K562 (cell line): ENCODE results near the gene CHST14. TPM values are rescaled to one million over a fixed set of nuclear protein-coding genes. Genes with fewer than 3 reads are reported as not detected.

Experiments
- ATAC-seq: fragments of 200-7000 bp; cut with Tn5 transposase; 3 replicates; pipeline ENCODE4 v1.9.1; 2020; ENCODE audit warnings: moderate library complexity
- BruUV-seq: library from RNA; stranded (reverse); fragments of 400-500 nt; replicated peaks from 2 replicates; lab custom pipeline; 2021; lab: Mats Ljungman, UMichigan
- CTCF ChIA-PET: fragments of 300-600 bp; formaldehyde crosslinking; extraction: SDS; loops from one replicate; lab custom pipeline; 2021; ENCODE audit warnings: low intra/inter-chr PET ratio; lab: Yijun Ruan, JAX
- POLR2A ChIA-PET: fragments of 300-600, 350-650 bp; sonication (Branson Sonifier 250); formaldehyde crosslinking; extraction: SDS; loops from one replicate; lab custom pipeline; 2021; ENCODE audit warnings: antibody characterized with exemption, inconsistent platforms; lab: Yijun Ruan, JAX
- DNase-seq, 4 experiments: peaks; one replicate each; pipeline versions ENCODE4 v3.0.0 to v3.0.0-alpha.2; 2011 to 2018; ENCODE audit warnings: low spot score in 3 of 4, mixed read lengths in 3 of 4; ENCODE audit errors: extremely low read depth in 1 of 4
- FAIRE-seq: peaks from 2 replicates; lab custom pipeline; 2011; peaks lifted over from hg19 to GRCh38; lab: Jason Lieb, UNC
- H2AFZ ChIP-seq: 2 replicates; pipeline ENCODE4 v1.6.0; 2011; ENCODE audit warnings: low read depth, low read length, control low read depth, inconsistent platforms
- H3K27ac ChIP-seq: fragments of 200-600 bp; 3 replicates; pipeline ENCODE4 v1.8.0; 2011; ENCODE audit warnings: low read depth, mild to moderate bottlenecking, control low read depth, inconsistent platforms, low read length, moderate library complexity, mixed read lengths; ENCODE audit errors: extremely low read depth
- H3K27me3 ChIP-seq, 2 experiments: fragments of 300-600 bp in 1 of 2; 2 replicates in 1 of 2; 3 replicates in 1 of 2; pipeline versions ENCODE4 v1.6.0 to v1.8.0; 2011; ENCODE audit warnings: inconsistent platforms in 2 of 2, low read length in 2 of 2, mild to moderate bottlenecking in 1 of 2, mixed read lengths in 1 of 2, moderate library complexity in 1 of 2; ENCODE audit not compliant: control insufficient read depth in 2 of 2, insufficient read depth in 2 of 2
- H3K36me3 ChIP-seq: fragments of 300-600 bp; 3 replicates; pipeline ENCODE4 v1.8.0; 2011; ENCODE audit warnings: mild to moderate bottlenecking, low read length, inconsistent platforms; ENCODE audit not compliant: control insufficient read depth, insufficient read depth
- H3K4me1 ChIP-seq, 2 experiments: fragments of 200-600 bp in 1 of 2; replicated peaks in 1 of 2; 2 replicates in 1 of 2; 3 replicates in 1 of 2; pipeline versions ENCODE4 v1.5.1 to v1.8.0; 2011; ENCODE audit warnings: inconsistent platforms in 2 of 2, low read length in 2 of 2, mild to moderate bottlenecking in 1 of 2, mixed read lengths in 1 of 2, moderate library complexity in 1 of 2; ENCODE audit not compliant: control insufficient read depth in 2 of 2, insufficient read depth in 2 of 2
- H3K4me2 ChIP-seq: 2 replicates; pipeline ENCODE4 v1.6.1; 2011; ENCODE audit warnings: low read length, control low read depth, inconsistent platforms, mixed read lengths; ENCODE audit not compliant: insufficient read depth
- H3K4me3 ChIP-seq: fragments of 200-600 bp; sonication (generic), shearing (Covaris generic); 2 replicates; pipeline ENCODE4 v1.5.1; 2016; ENCODE audit warnings: control low read depth, inconsistent platforms
- H3K79me2 ChIP-seq: fragments of 200-600 bp; 3 replicates; pipeline ENCODE4 v1.8.0; 2011; ENCODE audit warnings: low read length, inconsistent platforms; ENCODE audit not compliant: control insufficient read depth, insufficient read depth
- H3K9ac ChIP-seq, 2 experiments: 2 replicates each; pipeline versions ENCODE4 v1.6.0 to v1.6.1; 2011; ENCODE audit warnings: low read depth in 2 of 2, low read length in 2 of 2, control low read depth in 1 of 2, inconsistent platforms in 1 of 2, mild to moderate bottlenecking in 1 of 2, mixed read lengths in 1 of 2; ENCODE audit not compliant: insufficient read depth in 1 of 2
- H3K9me1 ChIP-seq: one replicate; pipeline ENCODE4 v1.6.0; 2011; ENCODE audit warnings: inconsistent platforms, mild to moderate bottlenecking, low read length, moderate library complexity; ENCODE audit not compliant: control insufficient read depth, insufficient read depth
- H3K9me3 ChIP-seq: replicated peaks from 2 replicates; pipeline ENCODE4 v1.5.1; 2011; ENCODE audit warnings: low read depth, low read length, inconsistent platforms; ENCODE audit not compliant: control insufficient read depth, insufficient read depth
- H4K20me1 ChIP-seq: replicated peaks from 2 replicates; pipeline ENCODE4 v1.6.1; 2011; ENCODE audit warnings: low read length, inconsistent platforms, mixed read lengths; ENCODE audit not compliant: control insufficient read depth, insufficient read depth
- E2F3 ChIP-seq: fragments of 250-450 bp; sonication (Bioruptor Pico); IDR thresholded peaks from 2 replicates; pipeline ENCODE4 v1.4.0; 2020; ENCODE audit warnings: mild to moderate bottlenecking
- ELK3 ChIP-seq: fragments of 450-650 bp; formaldehyde crosslinking; IDR thresholded peaks from 2 replicates; pipeline ENCODE4 v1.4.0; 2020; ENCODE audit warnings: mild to moderate bottlenecking
- FOXM1 ChIP-seq, 2 experiments: fragments of 450-650 bp in 1 of 2; sonication (generic) in 1 of 2; formaldehyde crosslinking in 1 of 2; IDR thresholded peaks; 2 replicates each; pipeline versions ENCODE4 v1.6.1 to v1.9.0; 2017 to 2022; ENCODE audit warnings: low read depth in 2 of 2, mild to moderate bottlenecking in 2 of 2, missing genetic modification reagents in 1 of 2, moderate library complexity in 1 of 2
- GABPA ChIP-seq: fragments of 200-800 bp; sonication (Bioruptor generic); conservative IDR thresholded peaks from 2 replicates; pipeline ENCODE4 v1.6.1; 2016; ENCODE audit warnings: low read depth, missing genetic modification characterization, missing compliant biosample characterization
- HDAC2 ChIP-seq: fragments of 450-650 bp; IDR thresholded peaks from 2 replicates; pipeline ENCODE4 v1.6.1; 2016; ENCODE audit warnings: mild to moderate bottlenecking
- HMG20B ChIP-seq: fragments of 250-450 bp; sonication (Bioruptor Pico); IDR thresholded peaks from 2 replicates; pipeline ENCODE4 v1.5.0; 2021; ENCODE audit warnings: mild to moderate bottlenecking
- HMGN3 ChIP-seq: IDR thresholded peaks from 2 replicates; pipeline ENCODE4 v1.6.1; 2011; ENCODE audit warnings: borderline replicate concordance, low read depth, mild to moderate bottlenecking, mixed read lengths, low read length; ENCODE audit not compliant: insufficient read length; ENCODE audit errors: extremely low read depth
- KDM2B ChIP-seq: fragments of 250-450 bp; sonication (Bioruptor Pico); IDR thresholded peaks from 2 replicates; pipeline ENCODE4 v1.8.0; 2021; ENCODE audit warnings: mild to moderate bottlenecking, moderate library complexity
- MEF2A ChIP-seq: IDR thresholded peaks from 2 replicates; pipeline ENCODE4 v1.6.1; 2011; ENCODE audit warnings: low read depth, mild to moderate bottlenecking, low read length, moderate library complexity; ENCODE audit not compliant: control insufficient read depth
- NEUROD1 ChIP-seq: fragments of 150-350 bp; IDR thresholded peaks from 2 replicates; pipeline ENCODE4 v1.6.1; 2014; ENCODE audit warnings: borderline replicate concordance, low read length, low read depth; ENCODE audit not compliant: partially characterized antibody
- PHB2 ChIP-seq: fragments of 450-650 bp; IDR thresholded peaks from 2 replicates; pipeline ENCODE4 v1.6.1; 2017; ENCODE audit warnings: low read depth
- RBM34 ChIP-seq: fragments of 200-400 bp; formaldehyde crosslinking; IDR thresholded peaks from 2 replicates; pipeline ENCODE4 v1.6.1; 2018; ENCODE audit warnings: low read length, borderline replicate concordance; ENCODE audit not compliant: insufficient read depth
- SMARCC2 ChIP-seq: fragments of 450-650 bp; IDR thresholded peaks from 2 replicates; pipeline ENCODE4 v1.6.1; 2017; ENCODE audit warnings: antibody characterized with exemption, moderate library complexity, mild to moderate bottlenecking, low read depth
- ZBTB49 ChIP-seq: sonication (generic); formaldehyde crosslinking; IDR thresholded peaks from 2 replicates; pipeline ENCODE4 v1.8.0; 2022; ENCODE audit warnings: missing genetic modification reagents, mild to moderate bottlenecking, borderline replicate concordance
- ZNF146 ChIP-seq: IDR thresholded peaks from one replicate; pipeline ENCODE4 v1.6.1; 2018; ENCODE audit warnings: missing compliant biosample characterization; ENCODE audit not compliant: unreplicated experiment
- ZNF445 ChIP-seq: fragments of 250-450 bp; sonication (Bioruptor Pico); IDR thresholded peaks from 2 replicates; pipeline ENCODE4 v1.4.0; 2020; ENCODE audit warnings: low read depth, mild to moderate bottlenecking, moderate library complexity
- ZNF77 ChIP-seq: fragments of 250-450 bp; sonication (Bioruptor Pico); IDR thresholded peaks from 2 replicates; pipeline ENCODE4 v1.5.0; 2020
- WGBS: fragments of 100-300 bp; shearing (Covaris generic); methylation state at CpG from one replicate; pipeline ENCODE4 v1.1.6; 2016; ENCODE audit warnings: low coverage, mixed read lengths; ENCODE audit not compliant: insufficient coverage; ENCODE audit errors: missing lambda C conversion rate; 5-methylcytosine and 5-hydroxymethylcytosine counted together
- in situ Hi-C: fragments of 300-500 bp; cut with MboI; formaldehyde crosslinking; loops from 4 replicates; pipeline ENCODE4 v1.15.0; 2018; ENCODE audit warnings: inconsistent platforms, mixed read lengths
- intact Hi-C: fragments of 100-400 bp; cut with micrococcal nuclease; formaldehyde crosslinking; loops from 2 replicates; pipeline ENCODE4 v1.14.2; 2022
- polyA plus RNA-seq, 8 experiments: library from polyadenylated mRNA; depleted of rRNA in 4 of 8; stranded (reverse) in 5 of 8; unstranded in 3 of 8; fragments of >200 nt; fragmentation: Nextera tagmentation in 2 of 8; fragmentation: Illumina TruSeq in 1 of 8; extraction: Ambion mirVana in 2 of 8; extraction: Trizol in 1 of 8; gene quantifications; 2 replicates each; pipeline versions ENCODE4 v1.2.1 to v1.2.3, GENCODE V29; 2011 to 2014; ENCODE audit warnings: inconsistent platforms in 1 of 8, missing spikeins in 1 of 8
- total RNA-seq, 7 experiments: library from RNA; depleted of rRNA in 6 of 7; stranded (reverse); fragments of >200 nt in 6 of 7; fragmentation: Illumina TruSeq in 2 of 7; extraction: Trizol in 2 of 7; gene quantifications; 2 replicates each; pipeline versions ENCODE4 v1.2.1 to v1.2.3, GENCODE V29; 2011 to 2021; ENCODE audit warnings: low replicate concordance in 1 of 7

Gene CHST14
- total and polyA plus RNA-seq, 9 of the 15 experiments (the other 6 are each of a cell fraction or from before 2014, with no cell fraction given): 1.6 to 12.1 (median 4.5) TPM

- Histone ChIP-seq H3K27ac (no peak overlapping the region), H3K79me2 (peaks cover 92% of the 10 kb centered on the region), H3K4me3 (no peak overlapping the region), H3K9me3 (no peaks in the 10 kb centered on the region), H3K9me1 (peaks cover 22% of the 10 kb centered on the region), H3K4me1 (peaks cover 35 to 43% of the 10 kb centered on the region in 2 experiments), H3K4me2 (no peak overlapping the region), H4K20me1 (peaks cover 56% of the 10 kb centered on the region), H3K27me3 (no peaks in the 10 kb centered on the region), H3K9ac (peak overlapping the region in 1 of 2 experiments; percentile 85; a peak in 2 of 4 replicates), H2AFZ (no peak overlapping the region), H3K36me3 (peaks cover 7% of the 10 kb centered on the region; the same call in 2 of the 3 replicates)
- no peak; the same call in 2 of the 3 replicates for ATAC-seq
- WGBS: 60% methylated on average over 3 of the region's 3 CpGs
- in situ Hi-C loops: no loop called here
- no peak for FAIRE-seq
- ChIA-PET CTCF (no interaction called here), POLR2A (interaction anchor here (0.6 to 9.5 kb wide), 7 partner anchors 9 to 174 kb away, joined by 3 to 89 read pairs (median 4); partner anchors contain the start of gene BAHD1)
- no peak for TF ChIP-seq NEUROD1
- no peak for TF ChIP-seq KDM2B (CRISPR knock-in tag)
- TF ChIP-seq PHB2: no peak
- TF ChIP-seq ZNF146 (CRISPR knock-in tag): no peak
- TF ChIP-seq RBM34: no peak
- TF ChIP-seq ZNF445 (CRISPR knock-in tag): no peak
- no peak for TF ChIP-seq HDAC2
- TF ChIP-seq HMG20B (CRISPR knock-in tag): no peak
- no peak for TF ChIP-seq E2F3 (CRISPR knock-in tag)
- no peak for TF ChIP-seq MEF2A
- TF ChIP-seq FOXM1 (IDR thresholded peaks at IDR 0.05; ENCODE audit: low read depth): no peak
- no peak for TF ChIP-seq FOXM1 (CRISPR knock-in tag; IDR thresholded peaks at IDR 0.05; ENCODE audit: low read depth)
- TF ChIP-seq ZBTB49 (CRISPR knock-in tag): no peak
- no peak for TF ChIP-seq ZNF77 (CRISPR knock-in tag)
- TF ChIP-seq GABPA: no peak
- no peak for TF ChIP-seq SMARCC2
- TF ChIP-seq HMGN3: no peak
- TF ChIP-seq ELK3 (CRISPR knock-in tag): no peak
- intact Hi-C loops: no loop called here
- no peak for DNase-seq
- BruUV-seq: no TSS peak
Measured at GRCh38 chr15:40451527-40452158, 19.1 kb upstream of the CHST14 start.
